Mesendoderm (in vitro differentiated cells): ENCODE results near the gene FAM151A.

Source experiments
- DNase-seq: peaks from one replicate; pipeline ENCODE4 v3.0.0; 2013
- H2AK5ac ChIP-seq: 2 replicates; pipeline ENCODE4 v1.6.1; 2013; ENCODE audit warnings: low read length, inconsistent platforms
- H2BK120ac ChIP-seq: 2 replicates; pipeline ENCODE4 v1.6.1; 2013; ENCODE audit warnings: low read depth, mild to moderate bottlenecking, low read length, moderate library complexity, mixed read lengths
- H2BK15ac ChIP-seq: replicated peaks from 2 replicates; pipeline ENCODE4 v1.6.1; 2013; ENCODE audit warnings: low read depth, mild to moderate bottlenecking, moderate library complexity
- H2BK5ac ChIP-seq: 2 replicates; pipeline ENCODE4 v1.6.1; 2013; ENCODE audit warnings: low read length, inconsistent platforms
- H3K18ac ChIP-seq: 2 replicates; pipeline ENCODE4 v1.6.1; 2013; ENCODE audit warnings: mild to moderate bottlenecking, low read length, mixed read lengths
- H3K23ac ChIP-seq: one replicate; pipeline ENCODE4 v1.6.1; 2013; ENCODE audit warnings: low read length
- H3K27ac ChIP-seq: 2 replicates; pipeline ENCODE4 v1.5.1; 2013; ENCODE audit warnings: low read depth, mild to moderate bottlenecking, inconsistent platforms, low read length, moderate library complexity
- H3K27me3 ChIP-seq: 2 replicates; pipeline ENCODE4 v1.6.1; 2013; ENCODE audit warnings: low read length, control low read depth, mild to moderate bottlenecking, inconsistent platforms; ENCODE audit not compliant: insufficient read depth, poor library complexity
- H3K36me3 ChIP-seq: 2 replicates; pipeline ENCODE4 v1.6.1; 2013; ENCODE audit warnings: low read length, inconsistent platforms; ENCODE audit not compliant: control insufficient read depth, insufficient read depth
- H3K4ac ChIP-seq: one replicate; pipeline ENCODE4 v1.6.1; 2013; ENCODE audit warnings: low read depth, mild to moderate bottlenecking, low read length, moderate library complexity
- H3K4me1 ChIP-seq: 2 replicates; pipeline ENCODE4 v1.6.1; 2013; ENCODE audit warnings: low read depth, low read length, inconsistent platforms; ENCODE audit not compliant: control insufficient read depth
- H3K4me2 ChIP-seq: 2 replicates; pipeline ENCODE4 v1.6.1; 2013; ENCODE audit warnings: low read length
- H3K4me3 ChIP-seq: 2 replicates; pipeline ENCODE4 v1.5.1; 2013; ENCODE audit warnings: mild to moderate bottlenecking, low read length
- H3K56ac ChIP-seq: one replicate; pipeline ENCODE4 v1.6.1; 2013; ENCODE audit warnings: low read length
- H3K79me1 ChIP-seq: 2 replicates; pipeline ENCODE4 v1.6.1; 2013; ENCODE audit warnings: low read length, inconsistent platforms
- H3K79me2 ChIP-seq: 2 replicates; pipeline ENCODE4 v1.6.1; 2013; ENCODE audit warnings: mild to moderate bottlenecking, low read length; ENCODE audit not compliant: control insufficient read depth, insufficient read depth
- H3K9ac ChIP-seq: 2 replicates; pipeline ENCODE4 v1.6.1; 2013; ENCODE audit warnings: low read length, inconsistent platforms
- H4K5ac ChIP-seq: one replicate; pipeline ENCODE4 v1.6.1; 2013; ENCODE audit warnings: low read length
- H4K8ac ChIP-seq: one replicate; pipeline ENCODE4 v1.6.1; 2013; ENCODE audit warnings: low read depth, mild to moderate bottlenecking, control low read depth, low read length, moderate library complexity
- WGBS: extraction: QIAGEN DNeasy Blood & Tissue Kit; methylation state at CpG from one replicate; pipeline ENCODE4 v1.1.7; 2013; ENCODE audit warnings: low lambda C conversion rate, missing lambda C conversion rate; ENCODE audit not compliant: insufficient coverage; ENCODE audit errors: extremely low coverage; 5-methylcytosine and 5-hydroxymethylcytosine counted together

Gene FAM151A

GRCh38 chr1:54651608-54652007 lies 28.3 kb upstream of the FAM151A start:
- no peak for DNase-seq

DNA sequence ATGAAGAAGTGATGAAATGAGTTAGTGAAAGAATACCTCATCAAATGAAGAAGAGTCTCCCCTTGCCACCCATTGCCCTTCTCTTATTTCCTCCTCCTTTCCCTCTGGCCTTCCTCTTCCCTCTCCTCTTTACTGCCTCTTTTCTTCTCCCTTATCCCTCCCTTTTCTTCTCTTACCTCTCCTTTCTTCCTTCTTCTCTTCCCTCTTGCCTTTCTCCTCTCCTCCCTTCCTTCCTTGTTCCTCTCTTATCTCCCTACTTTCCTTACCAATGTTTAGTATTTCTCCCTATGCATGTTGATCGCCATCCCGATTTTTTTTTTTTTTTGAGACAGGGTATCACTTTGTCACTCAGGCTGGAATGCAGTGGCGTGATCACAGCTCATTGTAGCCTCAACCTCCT lies 27.1 kb upstream of the FAM151A start:
- DNase-seq = no peak
- Histone ChIP-seq H3K18ac (no peak overlapping the region), H3K79me1 (no peaks in the 10 kb centered on the region), H2AK5ac (no peak overlapping the region), H3K4me2 (no peak overlapping the region), H4K5ac (no peak overlapping the region), H2BK120ac (no peak overlapping the region), H3K4me3 (no peak overlapping the region), H3K27me3 (no peaks in the 10 kb centered on the region), H2BK15ac (no peak overlapping the region), H2BK5ac (no peak overlapping the region), H3K23ac (no peak overlapping the region), H3K27ac (no peak overlapping the region), H3K36me3 (no peaks in the 10 kb centered on the region), H3K4me1 (no peaks in the 10 kb centered on the region), H3K56ac (no peak overlapping the region), H4K8ac (no peak overlapping the region), H3K4ac (no peak overlapping the region), H3K9ac (no peak overlapping the region), H3K79me2 (no peaks in the 10 kb centered on the region)
- no CpG with 5 or more reads among the region's 3 CpGs for whole genome bisulfite sequencing

More at GRCh38 chr1:54651608-54652007, 28.3 kb upstream of the FAM151A start:
- H3K36me3 ChIP-seq = no peaks in the 10 kb centered on the region
- no peak overlapping the region for H2BK120ac ChIP-seq
- no peak overlapping the region for H3K27ac ChIP-seq
- no peaks in the 10 kb centered on the region for H3K79me1 ChIP-seq
- no peak overlapping the region for H2BK15ac ChIP-seq
- H3K56ac ChIP-seq = no peak overlapping the region
- H3K4ac ChIP-seq = no peak overlapping the region
- no peak overlapping the region for H3K9ac ChIP-seq
- H3K79me2 ChIP-seq = no peaks in the 10 kb centered on the region
- no peaks in the 10 kb centered on the region for H3K27me3 ChIP-seq
- H4K8ac ChIP-seq = no peak overlapping the region
- H4K5ac ChIP-seq = no peak overlapping the region
- H3K4me1 ChIP-seq = no peaks in the 10 kb centered on the region
- H2AK5ac ChIP-seq = no peak overlapping the region
- H3K4me2 ChIP-seq = no peak overlapping the region
- H3K18ac ChIP-seq = no peak overlapping the region
- H2BK5ac ChIP-seq = no peak overlapping the region
- H3K4me3 ChIP-seq = no peak overlapping the region
- no CpG with 5 or more reads among the region's 3 CpGs for WGBS
- no peak overlapping the region for H3K23ac ChIP-seq

DNA sequence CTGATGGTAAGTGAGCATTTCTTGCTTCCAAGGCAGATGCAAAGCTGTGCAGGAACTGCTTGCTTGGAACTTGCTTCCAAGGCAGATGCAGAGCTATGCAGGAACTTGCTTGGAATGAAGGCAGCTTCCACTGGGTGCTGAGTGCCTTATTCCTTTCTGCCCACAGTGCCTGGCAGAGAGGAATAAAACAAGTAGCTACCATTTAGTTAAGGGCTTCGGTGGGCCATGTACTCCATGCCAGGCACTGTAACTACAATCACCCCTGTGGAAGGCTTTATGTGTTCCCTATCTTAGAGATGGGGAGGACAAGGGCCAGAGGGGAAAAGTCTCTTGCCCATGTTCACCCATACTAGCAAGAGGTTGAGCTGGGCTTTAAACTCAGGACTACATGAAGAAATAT lies 26.6 kb upstream of the FAM151A start:
- Histone ChIP-seq H3K27ac (no peak overlapping the region), H2BK5ac (no peak overlapping the region), H3K56ac (no peak overlapping the region), H3K27me3 (no peaks in the 10 kb centered on the region), H4K8ac (no peak overlapping the region), H3K18ac (no peak overlapping the region), H3K79me2 (no peaks in the 10 kb centered on the region), H3K4ac (no peak overlapping the region), H3K4me3 (no peak overlapping the region), H2AK5ac (no peak overlapping the region), H3K4me2 (no peak overlapping the region), H3K23ac (no peak overlapping the region), H3K36me3 (no peaks in the 10 kb centered on the region), H3K79me1 (no peaks in the 10 kb centered on the region), H3K9ac (no peak overlapping the region), H2BK15ac (no peak overlapping the region), H2BK120ac (no peak overlapping the region), H3K4me1 (no peaks in the 10 kb centered on the region), H4K5ac (no peak overlapping the region)
- no CpG with 5 or more reads among the region's 1 CpG for WGBS
- DNase-seq = no peak

DNA sequence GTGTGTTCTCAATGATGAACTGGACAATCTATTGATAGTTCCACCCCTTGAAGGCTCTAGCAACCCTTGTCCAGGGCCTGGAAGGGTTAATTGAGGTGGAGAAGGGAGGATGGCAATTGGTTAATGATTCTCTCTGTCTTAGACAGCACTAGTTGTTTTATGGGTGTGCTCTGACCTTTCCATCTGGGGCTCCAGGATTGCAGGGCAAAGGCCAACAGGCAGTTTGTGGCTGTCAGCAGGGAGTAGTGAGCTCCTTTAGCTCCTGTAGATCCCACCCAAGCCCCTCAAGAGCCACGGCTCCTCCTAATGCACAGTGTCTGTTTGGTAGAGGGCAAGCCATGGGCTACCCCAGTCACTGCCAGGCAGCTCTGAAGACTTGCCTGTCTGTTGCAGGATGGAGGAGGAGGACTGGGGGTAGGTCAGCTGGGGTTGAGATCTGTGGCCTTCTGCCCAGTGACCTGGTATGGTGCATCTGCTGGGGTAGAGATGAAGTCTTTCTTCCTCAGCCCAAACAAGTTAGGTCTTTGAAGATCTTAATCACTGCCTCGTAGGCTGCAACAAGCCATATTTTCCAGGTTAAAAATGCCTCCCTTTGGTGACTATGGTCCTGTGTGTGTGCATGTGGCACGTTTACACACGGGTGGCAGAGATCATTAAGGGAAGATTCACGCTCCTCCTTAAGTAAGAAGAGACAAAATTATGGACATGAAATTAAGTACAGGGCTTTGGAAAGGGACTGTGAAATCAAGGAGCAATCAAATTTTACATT lies 26.0 kb upstream of the FAM151A start:
- no peak overlapping the region for H3K18ac ChIP-seq

DNA sequence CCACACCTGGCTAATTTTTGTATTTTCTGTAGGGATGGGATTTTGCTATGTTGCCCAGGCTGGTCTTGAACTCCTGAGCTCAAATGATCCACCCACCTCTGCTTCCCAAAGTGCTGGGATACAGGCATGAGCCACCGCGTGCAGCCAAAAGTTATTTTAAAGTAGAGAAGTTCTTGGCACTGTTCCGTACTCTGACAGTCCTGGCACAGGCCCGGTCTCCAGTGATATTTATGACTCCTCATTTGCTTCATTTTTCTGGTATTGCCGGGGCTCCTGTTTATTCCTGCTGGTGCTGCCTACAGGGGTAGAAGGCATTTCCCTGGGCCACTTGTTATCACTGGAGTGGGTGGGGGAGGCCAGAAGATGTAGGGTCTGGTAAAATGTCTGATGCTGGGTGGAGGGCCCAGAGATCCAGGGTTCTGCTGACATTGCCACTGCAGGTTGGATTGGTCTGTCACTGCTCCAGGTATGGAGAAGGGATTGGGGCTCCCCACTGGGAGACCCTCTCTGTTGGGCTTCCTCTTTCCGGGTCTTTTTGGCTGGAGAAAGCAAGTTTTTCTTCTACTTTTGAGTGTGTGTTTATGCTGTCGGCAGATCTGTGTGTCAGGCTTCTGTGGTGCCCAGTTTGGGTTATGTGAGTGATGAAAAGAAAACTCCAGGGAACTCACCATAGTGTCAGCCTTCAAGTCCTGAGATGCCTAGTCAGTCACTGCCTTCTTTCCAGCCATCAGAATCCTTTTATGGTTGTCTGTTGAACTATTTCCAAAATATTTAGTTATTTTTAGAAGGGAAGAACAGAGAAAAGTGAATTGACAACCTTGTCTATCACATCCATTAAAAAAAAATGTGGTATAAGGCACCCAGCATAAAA lies 22.7 kb upstream of the FAM151A start:
- no CpG with 5 or more reads among the region's 7 CpGs for WGBS
- Histone ChIP-seq H3K56ac (no peak overlapping the region), H3K4me2 (no peak overlapping the region), H3K4me1 (no peaks in the 10 kb centered on the region), H3K23ac (no peak overlapping the region), H3K79me1 (no peaks in the 10 kb centered on the region), H3K4ac (no peak overlapping the region), H3K27me3 (no peaks in the 10 kb centered on the region), H4K8ac (no peak overlapping the region), H2AK5ac (no peak overlapping the region), H2BK5ac (no peak overlapping the region), H4K5ac (no peak overlapping the region), H2BK120ac (no peak overlapping the region), H3K79me2 (no peaks in the 10 kb centered on the region), H3K36me3 (no peaks in the 10 kb centered on the region), H3K4me3 (no peak overlapping the region), H3K27ac (no peak overlapping the region), H2BK15ac (no peak overlapping the region), H3K18ac (no peak overlapping the region), H3K9ac (no peak overlapping the region)
- DNase-seq = no peak

More for the DNA sequence above, 26.0 kb upstream of the FAM151A start:
- H3K4me3 ChIP-seq = no peak overlapping the region
- no peak overlapping the region for H3K9ac ChIP-seq
- H3K79me2 ChIP-seq = no peaks in the 10 kb centered on the region
- no peak for DNase-seq
- H2AK5ac ChIP-seq = no peak overlapping the region
- no peak overlapping the region for H3K4me2 ChIP-seq
- H2BK5ac ChIP-seq = no peak overlapping the region
- no peak overlapping the region for H4K8ac ChIP-seq
- H3K4me1 ChIP-seq = no peaks in the 10 kb centered on the region
- no peak overlapping the region for H2BK120ac ChIP-seq
- H2BK15ac ChIP-seq = no peak overlapping the region
- no peak overlapping the region for H3K56ac ChIP-seq
- no peak overlapping the region for H3K4ac ChIP-seq
- no peaks in the 10 kb centered on the region for H3K79me1 ChIP-seq
- H3K27ac ChIP-seq = no peak overlapping the region
- H4K5ac ChIP-seq = no peak overlapping the region
- WGBS = no CpG with 5 or more reads among the region's 5 CpGs
- H3K23ac ChIP-seq = no peak overlapping the region
- no peaks in the 10 kb centered on the region for H3K36me3 ChIP-seq
- H3K27me3 ChIP-seq = no peaks in the 10 kb centered on the region
